Natural killer cell (primary cell): ENCODE results near the gene MYH14. TPM values are rescaled to one million over a fixed set of nuclear protein-coding genes. Genes with fewer than 3 reads are reported as not detected.

Experiments
- ATAC-seq, 3 donors: fragments of 150-1000 bp in 2 of 3; fragments of 200-7000 bp in 1 of 3; cut with Tn5 transposase; 1 replicate in 1 of 3; 2 replicates in 2 of 3; pipeline ENCODE4 v1.10.0; 2021; ENCODE audit warnings: mild to moderate bottlenecking in 2 of 3, moderate library complexity in 2 of 3
- DNase-seq, 2 donors: peaks; one replicate each; pipeline versions ENCODE4 v3.0.0 to v3.0.0-alpha.2; 2013 to 2021; ENCODE audit warnings: mixed read lengths in 1 of 2
- H3K27ac ChIP-seq: one replicate; pipeline ENCODE4 v1.5.1; 2013; ENCODE audit warnings: mild to moderate bottlenecking, low read length
- H3K27me3 ChIP-seq: one replicate; pipeline ENCODE4 v1.6.1; 2013; ENCODE audit warnings: low read length; ENCODE audit not compliant: control insufficient read depth, insufficient read depth
- H3K36me3 ChIP-seq: one replicate; pipeline ENCODE4 v1.6.1; 2013; ENCODE audit warnings: low read length; ENCODE audit not compliant: control insufficient read depth, insufficient read depth
- H3K4me1 ChIP-seq: one replicate; pipeline ENCODE4 v1.6.1; 2013; ENCODE audit warnings: low read length; ENCODE audit not compliant: control insufficient read depth, insufficient read depth
- H3K4me3 ChIP-seq: one replicate; pipeline ENCODE4 v1.5.1; 2013; ENCODE audit warnings: low read length
- H3K9me3 ChIP-seq: one replicate; pipeline ENCODE4 v1.6.1; 2013; ENCODE audit warnings: low read length; ENCODE audit not compliant: control insufficient read depth, insufficient read depth
- H3K27ac Mint-ChIP-seq, 2 donors: one replicate each; pipeline ENCODE4 v1.8.0; 2022; ENCODE audit warnings: mild to moderate bottlenecking in 2 of 2, mixed read lengths in 2 of 2, moderate library complexity in 1 of 2
- H3K27me3 Mint-ChIP-seq, 2 donors: one replicate each; pipeline ENCODE4 v1.8.0; 2022; ENCODE audit warnings: low read depth in 2 of 2, mixed read lengths in 2 of 2
- H3K36me3 Mint-ChIP-seq: one replicate; pipeline ENCODE4 v1.8.0; 2022; ENCODE audit warnings: mixed read lengths
- H3K4me1 Mint-ChIP-seq, 2 donors: one replicate each; pipeline ENCODE4 v1.8.0; 2022; ENCODE audit warnings: mixed read lengths in 2 of 2
- H3K4me3 Mint-ChIP-seq: one replicate; pipeline ENCODE4 v1.8.0; 2022; ENCODE audit warnings: mild to moderate bottlenecking, moderate library complexity, mixed read lengths
- H3K9me3 Mint-ChIP-seq, 2 donors: one replicate each; pipeline ENCODE4 v1.8.0; 2022; ENCODE audit warnings: mixed read lengths in 2 of 2
- CTCF ChIP-seq: fragments of 200-600 bp; IDR thresholded peaks from one replicate; pipeline ENCODE4 v1.8.0; 2022; ENCODE audit warnings: antibody characterized with exemption
- WGBS: methylation state at CpG from one replicate; pipeline ENCODE4 v1.1.7; 2013; ENCODE audit warnings: missing lambda C conversion rate; ENCODE audit not compliant: insufficient coverage; 5-methylcytosine and 5-hydroxymethylcytosine counted together
- intact Hi-C: fragments of 100-400 bp; cut with micrococcal nuclease; formaldehyde crosslinking; loops from one replicate; pipeline ENCODE4 v1.14.2; 2022
- total RNA-seq, 4 donors: library from RNA; stranded (reverse); fragments of 120-200 nt in 1 of 4; gene quantifications; one replicate each; pipeline versions ENCODE4 v1.2.3 to v1.2.4, GENCODE V29; 2013 to 2022

The MYH14 gene
- total RNA-seq, 3 donors from 2014 or later (not counting 1 experiment from before 2014, with no cell fraction given), result not detected

DNA sequence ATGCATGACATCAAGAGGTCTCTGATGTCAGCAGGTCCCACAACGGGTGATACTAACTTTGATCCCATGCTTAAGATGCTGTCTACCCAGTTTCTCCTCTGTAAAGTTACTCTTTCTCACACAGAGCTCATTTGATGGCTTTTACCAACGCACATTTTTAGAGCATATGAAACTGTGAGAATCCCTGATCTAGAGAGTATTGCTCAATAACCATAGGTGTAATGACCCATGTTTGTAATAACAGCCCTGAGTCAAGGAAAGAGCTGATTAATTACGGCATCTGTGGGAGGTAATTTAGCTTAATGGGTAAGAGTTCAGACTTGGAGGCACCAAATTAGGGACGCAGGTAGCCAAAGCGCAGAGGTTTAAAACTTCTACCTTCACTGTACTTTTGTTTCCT is 22.3 kb upstream of the MYH14 start:
- H3K36me3 Mint-ChIP-seq, result no peaks in the 10 kb centered on the region
- Histone ChIP-seq H3K4me3 (no peak overlapping the region), H3K4me1 (no peaks in the 10 kb centered on the region), H3K9me3 (no peaks in the 10 kb centered on the region), H3K27ac (no peak overlapping the region), H3K36me3 (no peaks in the 10 kb centered on the region), H3K27me3 (no peaks in the 10 kb centered on the region)
- H3K9me3 Mint-ChIP-seq, result no peaks in the 10 kb centered on the region
- intact Hi-C loops, result no loop called here
- no peak for TF ChIP-seq CTCF
- H3K4me1 Mint-ChIP-seq, result no peaks in the 10 kb centered on the region
- H3K27me3 Mint-ChIP-seq, result no peaks in the 10 kb centered on the region
- DNase-seq, result no peak
- H3K4me3 Mint-ChIP-seq, result no peak overlapping the region
- no peak overlapping the region for H3K27ac Mint-ChIP-seq
- WGBS, result 85% methylated on average over 3 of the region's 5 CpGs
- ATAC-seq, result no peak

DNA sequence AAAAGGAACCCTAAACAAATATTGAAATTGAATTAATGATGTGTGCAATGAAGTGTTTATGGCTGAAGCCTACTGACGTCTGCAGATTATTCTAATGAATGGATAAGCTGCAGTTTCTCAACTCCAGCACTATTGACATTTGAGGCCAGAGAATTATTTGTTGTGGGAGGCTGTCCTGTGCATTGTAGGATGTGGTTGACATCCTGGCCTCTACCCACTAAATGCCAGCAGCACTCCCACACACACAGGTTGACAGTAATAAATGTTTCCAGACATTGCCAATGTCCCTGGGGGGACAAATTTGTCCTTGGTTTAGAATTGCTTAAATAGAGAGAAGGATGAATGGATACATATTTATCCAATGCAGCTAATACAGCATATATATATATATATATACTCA is 19.2 kb upstream of the MYH14 start:
- no peaks in the 10 kb centered on the region for H3K27me3 Mint-ChIP-seq
- H3K4me1 Mint-ChIP-seq, result no peaks in the 10 kb centered on the region
- intact Hi-C loops, result no loop called here

DNA sequence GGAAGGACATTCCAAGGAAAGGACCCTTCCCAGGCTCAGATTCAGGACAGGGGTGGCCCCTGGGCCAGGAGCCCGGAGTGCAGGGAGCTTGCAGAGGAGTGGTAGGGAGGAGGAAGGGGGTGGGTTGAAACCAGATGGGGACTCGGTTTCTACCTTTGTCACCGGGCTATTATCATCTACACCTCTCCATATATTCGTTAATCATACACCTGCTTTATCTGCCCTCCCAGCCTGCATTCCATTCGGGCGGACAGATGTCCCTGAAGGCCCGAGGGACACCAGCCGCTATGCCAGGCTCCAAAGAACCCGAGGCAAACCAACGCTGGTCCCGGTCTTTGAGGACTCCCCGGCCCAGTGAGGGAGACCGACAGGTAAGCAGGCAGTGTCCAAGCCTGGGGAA is 15.5 kb upstream of the MYH14 start:
- H3K27me3 ChIP-seq, result no peaks in the 10 kb centered on the region
- H3K9me3 Mint-ChIP-seq, result no peaks in the 10 kb centered on the region
- no peak overlapping the region for H3K27ac Mint-ChIP-seq
- no peak for TF ChIP-seq CTCF
- WGBS, result 89% methylated on average over 13 of the region's 13 CpGs
- no peak for ATAC-seq
- no peaks in the 10 kb centered on the region for H3K36me3 ChIP-seq
- H3K27ac ChIP-seq, result no peak overlapping the region
- H3K4me1 ChIP-seq, result no peaks in the 10 kb centered on the region
- no peaks in the 10 kb centered on the region for H3K9me3 ChIP-seq
- H3K4me3 Mint-ChIP-seq, result no peak overlapping the region
- no peak for DNase-seq
- H3K4me1 Mint-ChIP-seq, result no peaks in the 10 kb centered on the region
- intact Hi-C loops, result no loop called here
- H3K36me3 Mint-ChIP-seq, result no peaks in the 10 kb centered on the region
- H3K27me3 Mint-ChIP-seq, result peaks cover 8% of the 10 kb centered on the region in 2 donors
- no peak overlapping the region for H3K4me3 ChIP-seq

More for the DNA sequence above, 19.2 kb upstream of the MYH14 start:
- Histone ChIP-seq H3K27ac (no peak overlapping the region), H3K4me3 (no peak overlapping the region), H3K27me3 (no peaks in the 10 kb centered on the region), H3K4me1 (no peaks in the 10 kb centered on the region), H3K9me3 (no peaks in the 10 kb centered on the region), H3K36me3 (no peaks in the 10 kb centered on the region)
- no peaks in the 10 kb centered on the region for H3K36me3 Mint-ChIP-seq
- 80% methylated on average over 1 of the region's 1 CpG for WGBS
- no peak for ATAC-seq
- no peak for DNase-seq
- H3K27ac Mint-ChIP-seq, result no peak overlapping the region
- no peak overlapping the region for H3K4me3 Mint-ChIP-seq
- TF ChIP-seq CTCF, result no peak
- H3K9me3 Mint-ChIP-seq, result no peaks in the 10 kb centered on the region

- no peaks in the 10 kb centered on the region for H3K36me3 Mint-ChIP-seq
- no peak for TF ChIP-seq CTCF
- ATAC-seq, result no peak
- no peak overlapping the region for H3K4me3 Mint-ChIP-seq
- H3K9me3 Mint-ChIP-seq, result no peaks in the 10 kb centered on the region
- no peak overlapping the region for H3K27ac Mint-ChIP-seq
- DNase-seq, result no peak
- Histone ChIP-seq H3K27me3 (no peaks in the 10 kb centered on the region), H3K4me3 (no peak overlapping the region), H3K9me3 (no peaks in the 10 kb centered on the region), H3K4me1 (no peaks in the 10 kb centered on the region), H3K27ac (no peak overlapping the region), H3K36me3 (no peaks in the 10 kb centered on the region)
- H3K27me3 Mint-ChIP-seq, result peaks cover 10% of the 10 kb centered on the region in 2 donors
- 76% methylated on average over 8 of the region's 8 CpGs for WGBS
- intact Hi-C loops, result no loop called here
- H3K4me1 Mint-ChIP-seq, result no peaks in the 10 kb centered on the region
These were observed 14.1 kb upstream of the MYH14 start for GRCh38 chr19:50189331-50189730.
